Right lung (tissue), 5 donors: Measurements from ENCODE around the gene FIGNL1. TPM values are rescaled to one million over a fixed set of nuclear protein-coding genes. Genes with fewer than 3 reads are reported as not detected.

Experiments used
- DNase-seq, 2 donors: peaks; one replicate each; pipeline ENCODE4 v3.0.0-alpha.2; 2013
- polyA plus RNA-seq, 5 donors: library from polyadenylated mRNA; unstranded; fragments of 120-200 nt; gene quantifications; one replicate each; pipeline versions ENCODE4 v1.2.1 to v1.2.3, GENCODE V29; 2013; ENCODE audit warnings: inconsistent platforms in 1 of 5, low replicate concordance in 1 of 5; ENCODE audit not compliant: insufficient read length in 5 of 5, insufficient read depth in 1 of 5

Gene FIGNL1
- polyA plus RNA-seq, 5 donors, result 20.1 to 50.0 (median 37.7) TPM

GRCh38 chr7:50431722-50432305 is 18.3 kb downstream of the FIGNL1 start:
- DNase-seq, result no peak

DNA sequence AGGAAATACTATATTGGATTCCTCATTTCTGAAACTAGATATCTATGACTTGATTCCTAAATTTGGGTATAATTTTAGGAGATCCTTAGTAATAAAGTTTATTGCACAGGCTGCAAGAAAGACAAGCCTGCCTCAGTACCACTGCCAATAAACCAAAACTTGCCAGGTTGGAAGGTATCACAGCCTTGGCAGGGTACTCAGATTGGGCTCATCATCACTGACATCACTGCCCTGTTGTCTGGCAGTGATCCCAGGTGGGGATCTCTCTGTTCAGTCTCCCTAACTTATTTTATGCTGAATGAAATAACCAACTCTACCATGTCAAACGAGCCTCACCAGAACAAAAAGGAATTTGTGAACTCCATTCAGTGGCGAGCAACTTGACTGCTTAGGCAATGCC is 18.8 kb downstream of the FIGNL1 start:
- DNase-seq, result no peak

- DNase-seq, result no peak
Observed at GRCh38 chr7:50428911-50429310, 21.2 kb downstream of the FIGNL1 start.

DNA sequence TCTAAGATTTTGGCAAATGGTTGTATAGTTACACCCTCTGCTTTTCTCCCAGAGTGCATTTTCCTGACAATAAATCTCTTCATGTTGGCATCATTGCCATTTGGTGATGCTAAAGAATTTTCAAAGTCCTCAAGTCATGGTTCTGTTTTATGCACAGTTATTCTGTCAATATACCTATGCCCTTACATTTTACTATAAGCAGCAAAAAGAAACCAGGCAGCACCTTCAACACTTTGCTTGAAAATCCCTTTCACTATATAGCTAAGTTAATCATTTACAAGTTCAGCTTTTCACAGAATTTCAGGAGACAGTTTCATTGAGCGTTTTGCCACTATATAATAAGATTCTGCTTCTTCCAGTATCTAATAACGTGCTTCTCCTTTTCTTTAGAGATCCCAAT is 22.6 kb downstream of the FIGNL1 start:
- no peak for DNase-seq

- DNase-seq, result no peak
Observed at GRCh38 chr7:50426280-50427045, 23.7 kb downstream of the FIGNL1 start.

DNA sequence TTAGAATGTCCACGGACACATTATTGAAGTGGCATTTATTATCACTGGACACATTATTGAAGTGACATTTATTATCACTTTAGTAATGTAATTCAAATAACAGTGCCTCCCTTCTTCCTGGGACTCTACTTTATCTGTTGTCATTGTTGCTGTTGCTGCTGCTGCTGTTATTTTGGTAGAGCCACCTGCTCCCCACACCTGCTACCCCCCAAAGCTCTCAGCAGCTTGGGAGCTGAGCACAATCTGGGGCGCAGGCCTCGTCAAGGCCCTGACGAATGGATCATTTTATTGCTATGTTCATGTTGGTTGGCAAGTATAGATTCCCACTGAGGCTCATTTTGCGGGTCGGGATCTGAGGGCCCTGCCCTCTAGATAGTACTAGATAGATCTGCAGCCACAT is 24.8 kb downstream of the FIGNL1 start:
- DNase-seq, result no peak

- DNase-seq, result no peak
Observed at GRCh38 chr7:50423860-50424259, 26.3 kb downstream of the FIGNL1 start.

DNA sequence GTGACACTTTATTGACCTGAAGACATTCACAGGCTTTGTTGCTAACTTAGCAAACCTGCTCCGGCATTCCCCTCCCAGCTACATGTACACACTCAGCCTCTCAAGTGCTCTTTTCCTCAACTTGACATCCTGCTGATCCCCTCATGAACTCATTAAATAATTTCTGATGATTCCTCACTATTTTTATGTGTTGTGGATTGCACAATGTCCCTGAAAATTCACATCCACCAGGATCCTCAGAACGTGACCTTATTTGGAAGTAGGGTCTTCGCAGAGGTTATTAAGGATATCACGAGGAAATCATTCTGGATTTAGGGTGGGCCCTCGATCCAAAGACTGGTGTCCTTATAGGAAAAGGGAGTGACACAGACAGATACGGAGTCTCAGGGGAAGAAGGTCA is 27.3 kb downstream of the FIGNL1 start:
- no peak for DNase-seq

- no peak for DNase-seq
Observed at GRCh38 chr7:50421043-50421442, 29.1 kb downstream of the FIGNL1 start.

DNA sequence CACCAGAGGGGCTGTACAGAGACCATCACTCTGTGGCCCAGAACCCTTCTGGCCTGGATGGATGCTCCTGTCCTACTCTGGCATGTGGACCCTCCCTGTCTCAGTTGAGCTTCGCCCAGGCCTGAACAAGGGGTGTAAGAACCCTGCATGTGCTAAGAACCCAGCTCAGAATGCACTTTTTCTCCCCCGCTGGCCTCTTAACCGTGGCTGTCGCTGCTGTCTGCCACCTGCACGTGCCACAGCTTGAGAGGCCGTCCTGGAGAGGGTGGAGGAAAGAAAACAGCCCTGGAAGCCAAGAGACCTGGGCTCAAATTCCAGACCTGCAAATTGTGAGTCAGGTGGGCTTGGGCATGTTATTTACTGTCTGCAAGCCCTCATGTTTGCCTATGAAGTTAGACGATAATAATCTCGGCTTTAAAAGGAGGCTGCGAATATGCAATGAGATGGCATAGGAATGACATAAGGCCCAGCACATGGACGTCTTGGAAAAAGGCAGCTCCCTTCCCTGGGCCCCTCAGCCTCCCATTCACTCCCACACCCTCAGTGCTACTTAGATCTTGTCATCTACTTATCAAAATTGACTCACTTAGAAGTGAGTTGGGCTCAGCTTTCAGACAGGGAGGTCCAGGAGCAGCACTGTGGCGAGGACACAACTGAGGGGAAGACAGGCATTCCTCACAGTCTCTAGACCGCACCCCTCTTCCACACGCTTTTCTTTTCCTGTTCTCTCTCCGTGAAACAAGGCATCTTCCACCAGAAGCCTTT is 31.4 kb downstream of the FIGNL1 start:
- peak in 1 of 2 donors; percentile 5 for DNase-seq

DNA sequence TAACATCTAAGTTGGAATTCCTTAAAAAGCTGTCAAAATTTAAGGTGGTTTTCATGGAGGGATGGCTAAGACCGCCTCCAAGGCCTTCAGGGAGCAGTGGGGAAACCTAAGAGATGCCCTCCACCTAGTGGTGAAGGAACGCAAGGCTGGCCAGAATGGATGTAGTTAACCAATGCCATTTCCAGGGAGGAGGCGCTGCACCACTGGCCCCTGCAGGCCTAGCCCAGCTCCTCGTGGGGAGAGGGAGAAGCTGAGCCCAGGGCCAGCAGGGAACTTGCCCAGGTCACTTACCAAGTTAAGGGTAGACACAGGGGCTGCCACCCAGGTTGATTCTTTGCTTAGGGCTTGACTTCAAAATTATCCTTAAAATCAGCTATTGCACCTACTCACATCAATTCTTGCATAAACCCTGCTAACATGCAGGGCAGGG is 32.0 kb downstream of the FIGNL1 start:
- peak; percentile 35 to 55 for DNase-seq

DNA sequence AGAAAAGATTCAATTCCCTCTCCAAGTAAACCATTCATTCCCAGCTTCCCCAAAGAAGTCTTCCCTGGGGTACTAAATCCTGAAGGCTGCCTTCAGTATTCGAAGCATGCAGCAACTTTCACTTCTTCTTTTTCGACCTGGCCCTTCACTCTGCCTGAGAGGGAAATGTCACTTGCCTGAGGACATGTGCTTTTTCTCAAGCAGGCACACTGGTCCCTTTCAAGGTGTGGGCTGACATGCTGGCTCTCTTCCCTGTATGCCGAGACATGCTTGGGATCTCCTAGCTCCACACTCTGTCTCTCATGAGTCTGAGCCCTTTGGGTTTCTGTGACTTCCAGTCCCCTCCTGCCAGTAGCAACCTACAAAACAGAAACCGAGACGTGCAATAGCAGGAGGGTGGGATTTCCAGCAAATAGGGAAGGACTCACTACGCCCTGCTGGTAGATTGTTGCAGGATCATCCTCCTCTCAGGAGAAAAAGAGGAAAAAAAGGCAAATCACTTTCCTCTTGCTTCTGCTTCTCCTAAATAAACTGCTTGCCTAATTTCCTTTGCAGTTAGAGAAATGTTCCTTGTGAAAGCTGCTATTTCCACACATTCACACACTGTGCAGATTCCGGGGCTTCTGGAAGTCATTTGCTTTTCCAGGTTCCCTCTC is 33.5 kb downstream of the FIGNL1 start:
- DNase-seq, result no peak

GRCh38 chr7:50415844-50416364 is 34.2 kb downstream of the FIGNL1 start:
- no peak for DNase-seq

- no peak for DNase-seq
Observed at GRCh38 chr7:50413561-50413960, 36.6 kb downstream of the FIGNL1 start.

GRCh38 chr7:50412973-50413372 is 37.2 kb downstream of the FIGNL1 start:
- no peak for DNase-seq

DNA sequence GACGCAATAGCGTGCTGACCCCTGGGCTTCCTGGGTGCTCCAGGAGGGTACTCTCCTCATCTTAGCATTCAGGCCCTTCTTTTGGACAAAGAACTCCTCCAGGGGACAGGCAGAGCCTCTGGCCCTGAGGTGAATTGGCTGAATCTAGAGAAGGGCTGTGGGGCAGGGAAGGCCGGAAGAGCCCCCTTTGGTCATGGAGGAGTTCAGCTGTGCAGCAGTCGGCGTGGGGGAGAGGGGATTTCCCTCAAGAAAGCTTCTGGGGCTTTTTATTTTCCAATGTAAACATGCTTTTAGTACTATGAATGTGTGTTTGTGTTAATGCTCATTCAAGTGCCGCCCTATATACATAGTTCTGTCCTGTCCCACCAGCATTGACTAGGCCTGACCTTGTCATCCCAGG is 38.8 kb downstream of the FIGNL1 start:
- DNase-seq, result no peak

DNA sequence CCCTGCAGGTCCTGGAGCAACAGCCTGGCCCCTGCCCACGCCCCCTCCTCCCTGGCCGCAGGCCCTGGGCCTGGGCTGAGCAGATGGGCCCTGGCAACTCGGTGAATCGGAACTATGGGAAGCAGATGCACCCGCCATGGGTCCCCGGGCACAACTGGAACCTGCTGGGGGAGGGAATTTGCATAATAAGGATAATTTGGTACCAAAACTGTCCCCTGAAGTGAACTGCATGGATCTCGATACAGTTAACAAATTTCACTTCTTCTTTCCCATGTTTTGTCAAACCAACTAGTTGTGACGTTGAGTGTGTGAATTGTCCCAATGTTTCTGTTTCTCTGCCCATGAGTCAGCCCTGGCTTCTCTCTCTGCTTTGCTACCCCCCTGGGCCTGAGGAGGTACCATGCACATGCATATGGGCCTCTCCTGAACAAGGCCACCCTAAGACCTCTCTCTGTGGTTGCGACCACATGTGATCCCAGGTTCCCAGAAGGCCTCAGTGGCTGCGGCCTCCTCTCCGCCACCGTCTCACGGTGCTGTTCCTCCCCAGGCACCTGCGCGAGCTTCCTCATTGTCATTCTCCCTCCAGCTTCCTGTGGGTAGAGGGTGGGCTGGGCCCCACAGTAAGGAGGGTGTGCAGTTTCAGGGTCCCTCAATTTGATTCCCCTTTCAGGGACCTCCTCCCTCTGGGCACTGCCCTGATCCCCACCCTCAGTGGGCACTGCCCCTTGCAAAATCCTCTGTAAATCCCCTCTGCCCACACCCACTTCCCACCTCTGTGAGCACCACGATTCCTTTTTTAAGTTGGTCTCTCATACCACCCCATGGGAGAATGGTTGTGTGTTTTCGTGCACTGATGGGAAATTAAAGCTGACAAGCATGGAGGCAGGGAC is 40.0 kb downstream of the FIGNL1 start:
- DNase-seq, result no peak

DNA sequence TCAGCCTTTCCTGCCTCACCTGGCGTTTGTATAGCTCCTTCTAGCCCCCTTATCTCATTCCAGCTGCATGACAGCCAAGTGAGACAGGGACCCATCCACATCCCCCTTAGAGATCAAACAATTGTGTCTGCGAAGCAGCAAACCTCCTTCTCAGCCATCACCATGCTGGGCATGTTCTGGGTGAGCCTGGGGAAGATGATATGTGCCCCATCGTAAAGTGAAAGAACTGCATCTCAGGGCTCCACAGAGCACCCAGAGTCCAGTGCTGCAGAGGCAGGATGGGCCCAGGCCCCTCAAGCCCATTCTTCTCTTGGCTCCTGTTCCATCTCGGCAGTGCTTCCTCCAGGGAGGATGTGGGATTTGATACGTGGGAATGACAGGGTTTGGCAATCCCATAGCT is 43.2 kb downstream of the FIGNL1 start:
- DNase-seq, result no peak

DNA sequence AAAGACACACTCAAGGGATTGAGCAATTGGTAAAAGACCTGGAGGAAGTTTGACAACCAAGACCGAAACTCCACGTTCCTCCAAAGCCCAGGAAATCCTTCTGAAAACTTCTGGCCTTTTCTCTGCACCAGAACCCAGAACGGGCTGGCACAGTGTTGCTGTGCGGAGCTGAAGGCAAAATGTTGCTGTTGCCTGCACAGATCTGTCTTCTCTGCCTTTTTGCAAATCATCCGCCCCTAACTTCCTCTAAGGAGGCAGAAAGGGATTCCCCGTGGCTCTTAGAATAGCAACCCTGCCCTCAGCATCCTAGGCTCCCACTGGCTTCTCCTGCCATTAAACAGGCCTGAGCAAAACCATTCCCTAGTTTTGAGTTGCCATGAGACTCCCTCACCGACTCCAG is 44.9 kb downstream of the FIGNL1 start:
- DNase-seq, result no peak

- no peak for DNase-seq
Observed at GRCh38 chr7:50404392-50404791, 45.8 kb downstream of the FIGNL1 start.

- DNase-seq, result no peak
Observed at GRCh38 chr7:50400114-50400513, 50.0 kb downstream of the FIGNL1 start.
